Ishikawa (cell line): ENCODE measurements around the gene AFF2.

ENCODE experiments used
- CEBPB ChIP-seq: IDR thresholded peaks from 2 replicates; pipeline ENCODE4 v1.6.1; 2012
- CREB1 ChIP-seq: IDR thresholded peaks from 2 replicates; pipeline ENCODE4 v1.6.1; 2012; ENCODE audit warnings: low read depth
- EGR1 ChIP-seq: IDR thresholded peaks from 2 replicates; pipeline ENCODE4 v1.6.1; 2012
- EP300 ChIP-seq: IDR thresholded peaks from 2 replicates; pipeline ENCODE4 v1.6.1; 2012; ENCODE audit warnings: borderline replicate concordance
- FOXM1 ChIP-seq: IDR thresholded peaks from 2 replicates; pipeline ENCODE4 v1.6.1; 2012; ENCODE audit warnings: low read depth, borderline replicate concordance
- MAX ChIP-seq: IDR thresholded peaks from 2 replicates; pipeline ENCODE4 v1.6.1; 2012
- REST ChIP-seq: IDR thresholded peaks from 2 replicates; pipeline ENCODE4 v1.6.1; 2012; ENCODE audit warnings: low read depth, mild to moderate bottlenecking
- TAF1 ChIP-seq: IDR thresholded peaks from 2 replicates; pipeline ENCODE4 v1.6.1; 2012; ENCODE audit warnings: low read depth, mild to moderate bottlenecking
- TCF12 ChIP-seq: IDR thresholded peaks from 2 replicates; pipeline ENCODE4 v1.6.1; 2012; ENCODE audit warnings: low read depth
- TEAD4 ChIP-seq: IDR thresholded peaks from 2 replicates; pipeline ENCODE4 v1.6.1; 2012
- USF1 ChIP-seq: IDR thresholded peaks from 2 replicates; pipeline ENCODE4 v1.6.1; 2012
- YY1 ChIP-seq: IDR thresholded peaks from 2 replicates; pipeline ENCODE4 v1.6.1; 2012; ENCODE audit warnings: low read depth
- ZBTB7A ChIP-seq: IDR thresholded peaks from 2 replicates; pipeline ENCODE4 v1.6.1; 2012; ENCODE audit warnings: low read depth

GRCh38 chrX:148681605-148682004 lies 181.2 kb downstream of the AFF2 start:
- TF ChIP-seq CEBPB (no peak), TCF12 (no peak), YY1 (no peak), EGR1 (no peak), ZBTB7A (no peak), CREB1 (no peak), USF1 (no peak), EP300 (no peak), MAX (no peak), TAF1 (no peak), FOXM1 (no peak), REST (no peak), TEAD4 (no peak)
